ENCODE measurements around the gene CCDC112.

CCDC112 gene

GRCh38 chr5:115325296-115325959 is 29.0 kb upstream of the CCDC112 start:
- Mint-ChIP-seq H3K27me3 (peaks cover 29% of the 10 kb centered on the region), H3K9me3 (no peaks in the 10 kb centered on the region), H3K4me3 (no peak overlapping the region), H3K36me3 (ENCODE audit: low read depth) (no peaks in the 10 kb centered on the region), H3K4me1 (ENCODE audit: low read depth) (no peaks in the 10 kb centered on the region), H3K27ac (no peak overlapping the region)

GRCh38 chr5:115324021-115324420 is 27.6 kb upstream of the CCDC112 start:
- Mint-ChIP-seq H3K36me3 (ENCODE audit: low read depth) (no peaks in the 10 kb centered on the region), H3K27me3 (peaks cover 33% of the 10 kb centered on the region), H3K4me1 (ENCODE audit: low read depth) (no peaks in the 10 kb centered on the region), H3K9me3 (no peaks in the 10 kb centered on the region), H3K27ac (no peak overlapping the region), H3K4me3 (no peak overlapping the region)

GRCh38 chr5:115322729-115323128 is 26.3 kb upstream of the CCDC112 start:
- no peaks in the 10 kb centered on the region for H3K4me1 Mint-ChIP-seq (ENCODE audit: low read depth)

GRCh38 chr5:115321309-115321708 is 24.9 kb upstream of the CCDC112 start:
- peaks cover 42% of the 10 kb centered on the region for H3K27me3 Mint-ChIP-seq
- H3K27ac Mint-ChIP-seq, result no peak overlapping the region

More at GRCh38 chr5:115322729-115323128, 26.3 kb upstream of the CCDC112 start:
- Mint-ChIP-seq H3K36me3 (ENCODE audit: low read depth) (no peaks in the 10 kb centered on the region), H3K27me3 (peaks cover 39% of the 10 kb centered on the region), H3K4me3 (no peak overlapping the region), H3K9me3 (no peaks in the 10 kb centered on the region), H3K27ac (no peak overlapping the region)

GRCh38 chr5:115320515-115320914 is 24.1 kb upstream of the CCDC112 start:
- no peak overlapping the region for H3K4me3 Mint-ChIP-seq
- H3K4me1 Mint-ChIP-seq (ENCODE audit: low read depth), result no peaks in the 10 kb centered on the region
- no peaks in the 10 kb centered on the region for H3K9me3 Mint-ChIP-seq
- no peaks in the 10 kb centered on the region for H3K36me3 Mint-ChIP-seq (ENCODE audit: low read depth)
- H3K27me3 Mint-ChIP-seq, result peaks cover 42% of the 10 kb centered on the region
- no peak overlapping the region for H3K27ac Mint-ChIP-seq

More at GRCh38 chr5:115321309-115321708, 24.9 kb upstream of the CCDC112 start:
- Mint-ChIP-seq H3K4me1 (ENCODE audit: low read depth) (no peaks in the 10 kb centered on the region), H3K4me3 (no peak overlapping the region), H3K36me3 (ENCODE audit: low read depth) (no peaks in the 10 kb centered on the region), H3K9me3 (no peaks in the 10 kb centered on the region)

GRCh38 chr5:115320006-115320405 is 23.6 kb upstream of the CCDC112 start:
- Mint-ChIP-seq H3K4me3 (no peak overlapping the region), H3K9me3 (no peaks in the 10 kb centered on the region), H3K4me1 (ENCODE audit: low read depth) (no peaks in the 10 kb centered on the region), H3K27ac (no peak overlapping the region), H3K27me3 (peaks cover 39% of the 10 kb centered on the region), H3K36me3 (ENCODE audit: low read depth) (no peaks in the 10 kb centered on the region)

GRCh38 chr5:115319007-115319406 is 22.6 kb upstream of the CCDC112 start:
- H3K27me3 Mint-ChIP-seq, result peaks cover 34% of the 10 kb centered on the region
- no peaks in the 10 kb centered on the region for H3K4me1 Mint-ChIP-seq (ENCODE audit: low read depth)

GRCh38 chr5:115317736-115318135 is 21.3 kb upstream of the CCDC112 start:
- Mint-ChIP-seq H3K36me3 (ENCODE audit: low read depth) (no peaks in the 10 kb centered on the region), H3K4me1 (ENCODE audit: low read depth) (no peaks in the 10 kb centered on the region), H3K27me3 (peaks cover 31% of the 10 kb centered on the region), H3K4me3 (no peak overlapping the region), H3K27ac (no peak overlapping the region), H3K9me3 (no peaks in the 10 kb centered on the region)

More at GRCh38 chr5:115319007-115319406, 22.6 kb upstream of the CCDC112 start:
- H3K36me3 Mint-ChIP-seq (ENCODE audit: low read depth), result no peaks in the 10 kb centered on the region
- H3K4me3 Mint-ChIP-seq, result no peak overlapping the region
- no peaks in the 10 kb centered on the region for H3K9me3 Mint-ChIP-seq
- H3K27ac Mint-ChIP-seq, result no peak overlapping the region

- Mint-ChIP-seq H3K9me3 (no peaks in the 10 kb centered on the region), H3K4me1 (ENCODE audit: low read depth) (no peaks in the 10 kb centered on the region), H3K4me3 (no peak overlapping the region), H3K36me3 (ENCODE audit: low read depth) (no peaks in the 10 kb centered on the region), H3K27ac (no peak overlapping the region), H3K27me3 (peaks cover 31% of the 10 kb centered on the region)
Observed at GRCh38 chr5:115317320-115317719, 20.9 kb upstream of the CCDC112 start.

GRCh38 chr5:115313632-115314031 is 17.2 kb upstream of the CCDC112 start:
- H3K36me3 Mint-ChIP-seq (ENCODE audit: low read depth), result no peaks in the 10 kb centered on the region
- H3K4me3 Mint-ChIP-seq, result no peak overlapping the region
- no peaks in the 10 kb centered on the region for H3K9me3 Mint-ChIP-seq
- peaks cover 25% of the 10 kb centered on the region for H3K27me3 Mint-ChIP-seq
- no peaks in the 10 kb centered on the region for H3K4me1 Mint-ChIP-seq (ENCODE audit: low read depth)
- H3K27ac Mint-ChIP-seq, result no peak overlapping the region

GRCh38 chr5:115313052-115313451 is 16.6 kb upstream of the CCDC112 start:
- no peak overlapping the region for H3K27ac Mint-ChIP-seq
- H3K4me3 Mint-ChIP-seq, result no peak overlapping the region
- H3K9me3 Mint-ChIP-seq, result no peaks in the 10 kb centered on the region
- H3K27me3 Mint-ChIP-seq, result peaks cover 27% of the 10 kb centered on the region
- no peaks in the 10 kb centered on the region for H3K36me3 Mint-ChIP-seq (ENCODE audit: low read depth)
- H3K4me1 Mint-ChIP-seq (ENCODE audit: low read depth), result no peaks in the 10 kb centered on the region

GRCh38 chr5:115309751-115310370 is 13.4 kb upstream of the CCDC112 start:
- Mint-ChIP-seq H3K27ac (no peak overlapping the region), H3K27me3 (peaks cover 31% of the 10 kb centered on the region), H3K4me3 (no peak overlapping the region), H3K4me1 (ENCODE audit: low read depth) (no peaks in the 10 kb centered on the region), H3K36me3 (ENCODE audit: low read depth) (no peaks in the 10 kb centered on the region), H3K9me3 (no peaks in the 10 kb centered on the region)

- Mint-ChIP-seq H3K4me3 (no peak overlapping the region), H3K36me3 (ENCODE audit: low read depth) (no peaks in the 10 kb centered on the region), H3K4me1 (ENCODE audit: low read depth) (no peaks in the 10 kb centered on the region), H3K9me3 (no peaks in the 10 kb centered on the region), H3K27ac (no peak overlapping the region), H3K27me3 (peaks cover 31% of the 10 kb centered on the region)
Observed at GRCh38 chr5:115308815-115309214, 12.4 kb upstream of the CCDC112 start.

GRCh38 chr5:115306011-115306536 is 9.6 kb upstream of the CCDC112 start:
- H3K36me3 Mint-ChIP-seq (ENCODE audit: low read depth), result no peaks in the 10 kb centered on the region
- no peaks in the 10 kb centered on the region for H3K9me3 Mint-ChIP-seq
- H3K27ac Mint-ChIP-seq, result no peak overlapping the region
- H3K4me3 Mint-ChIP-seq, result no peak overlapping the region
- no peaks in the 10 kb centered on the region for H3K4me1 Mint-ChIP-seq (ENCODE audit: low read depth)
- peaks cover 34% of the 10 kb centered on the region for H3K27me3 Mint-ChIP-seq

GRCh38 chr5:115304496-115304895 is 8.0 kb upstream of the CCDC112 start:
- peaks cover 31% of the 10 kb centered on the region for H3K27me3 Mint-ChIP-seq
- H3K27ac Mint-ChIP-seq, result no peak overlapping the region
- no peaks in the 10 kb centered on the region for H3K4me1 Mint-ChIP-seq (ENCODE audit: low read depth)
- no peak overlapping the region for H3K4me3 Mint-ChIP-seq
- no peaks in the 10 kb centered on the region for H3K36me3 Mint-ChIP-seq (ENCODE audit: low read depth)
- H3K9me3 Mint-ChIP-seq, result no peaks in the 10 kb centered on the region

Measured in stimulated activated naive CD8-positive, alpha-beta T cell treated with anti-CD3 and anti-CD28 coated beads, Interleukin-15, Interleukin-2, amounts not matched to agents 100 ng/mL and 50 ng/mL, for 24 hours (primary cell).